ENCODE measurements around the gene FIG4. TPM values are rescaled to one million over a fixed set of nuclear protein-coding genes. Genes with fewer than 3 reads are reported as not detected.

Gene FIG4
- total and polyA plus RNA-seq, 12 donors, result 9.2 to 25.4 (median 17.8) TPM

- DNase-seq, result no peak
- intact Hi-C loops (cut with DNase I), result no loop called here
- H3K4me3 ChIP-seq, result no peak overlapping the region
- H3K4me1 ChIP-seq (replicated peaks in 1 of 2), result no peaks in the 10 kb centered on the region
- 76 to 84% (median 80%) methylated on average over 2 of the region's 2 CpGs for WGBS, 4 donors
- no peak overlapping the region for H3K27ac ChIP-seq
- H3K36me3 ChIP-seq (replicated peaks in 1 of 2), result no peaks in the 10 kb centered on the region
- H3K27me3 ChIP-seq, result no peaks in the 10 kb centered on the region
- TF ChIP-seq POLR2A (IDR thresholded peaks at IDR 0.05) (no peak), CTCF (IDR thresholded peaks at IDR 0.05) (no peak)
- H3K9me3 ChIP-seq (replicated peaks in 1 of 3), result no peaks in the 10 kb centered on the region
Measured at GRCh38 chr6:109671733-109672132, 19.4 kb upstream of the FIG4 start.

- DNase-seq, result no peak
- no peaks in the 10 kb centered on the region for H3K27me3 ChIP-seq
- H3K36me3 ChIP-seq (replicated peaks in 1 of 2), result no peaks in the 10 kb centered on the region
- TF ChIP-seq CTCF (IDR thresholded peaks at IDR 0.05), result no peak
- TF ChIP-seq POLR2A (IDR thresholded peaks at IDR 0.05), result no peak
- no peak overlapping the region for H3K4me3 ChIP-seq
- WGBS, 4 donors, result 72 to 95% (median 91%) methylated on average over 1 of the region's 1 CpG
- no peaks in the 10 kb centered on the region for H3K9me3 ChIP-seq (replicated peaks in 1 of 3)
- intact Hi-C loops (cut with DNase I), result no loop called here
- no peaks in the 10 kb centered on the region for H3K4me1 ChIP-seq (replicated peaks in 1 of 2)
- H3K27ac ChIP-seq, result no peak overlapping the region
Measured at GRCh38 chr6:109672175-109672574, 18.9 kb upstream of the FIG4 start.

DNA sequence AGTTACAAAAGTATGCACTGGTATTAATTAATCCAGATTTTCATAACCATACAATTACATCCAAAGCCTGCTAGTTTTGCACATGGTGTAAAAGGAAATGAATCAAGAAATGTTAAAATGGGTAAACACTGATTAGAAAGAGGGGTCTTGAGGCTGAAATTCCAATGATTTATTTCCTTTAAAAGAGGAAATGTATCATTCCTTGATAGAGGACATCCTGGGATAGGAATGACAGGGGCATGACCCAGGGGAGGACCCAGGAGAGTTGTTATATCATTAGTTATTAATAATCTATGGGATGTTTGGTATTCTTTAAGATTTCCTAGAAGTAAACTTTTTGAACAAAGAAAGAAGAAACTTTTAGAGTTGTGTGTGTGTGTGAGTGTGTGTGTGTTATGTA is 18.3 kb upstream of the FIG4 start:
- intact Hi-C loops (cut with DNase I), result no loop called here

DNA sequence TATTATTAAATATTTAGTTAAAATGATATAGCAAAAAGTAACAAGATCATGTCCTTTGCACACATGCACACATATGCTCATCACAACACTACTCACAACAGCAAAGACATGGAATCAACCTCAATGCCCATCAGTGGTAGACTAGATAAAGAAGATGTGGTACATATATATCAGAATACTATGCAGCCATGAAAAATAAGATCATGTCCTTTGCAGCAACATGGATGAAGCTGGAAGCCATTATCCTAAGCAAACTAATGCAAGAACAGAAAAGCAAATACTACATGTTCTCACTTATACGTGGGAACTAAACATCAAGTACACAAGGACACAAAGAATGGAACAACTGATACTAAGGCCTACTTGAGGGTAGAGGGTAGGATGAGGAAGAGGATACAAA is 14.4 kb upstream of the FIG4 start:
- Histone ChIP-seq H3K4me3 (no peak overlapping the region), H3K36me3 (replicated peaks in 1 of 2) (no peaks in the 10 kb centered on the region), H3K9me3 (replicated peaks in 1 of 3) (no peaks in the 10 kb centered on the region), H3K27me3 (no peaks in the 10 kb centered on the region), H3K4me1 (replicated peaks in 1 of 2) (no peaks in the 10 kb centered on the region), H3K27ac (no peak overlapping the region)
- DNase-seq, result no peak
- TF ChIP-seq POLR2A (IDR thresholded peaks at IDR 0.05) (no peak), CTCF (IDR thresholded peaks at IDR 0.05) (no peak)
- intact Hi-C loops (cut with DNase I), result no loop called here
- 93 to 98% (median 95%) methylated on average over 1 of the region's 1 CpG for WGBS, 4 donors

More for the DNA sequence above, 18.3 kb upstream of the FIG4 start:
- H3K9me3 ChIP-seq (replicated peaks in 1 of 3), result no peaks in the 10 kb centered on the region
- DNase-seq, result no peak
- H3K4me1 ChIP-seq (replicated peaks in 1 of 2), result no peaks in the 10 kb centered on the region
- TF ChIP-seq POLR2A (IDR thresholded peaks at IDR 0.05) (no peak), CTCF (IDR thresholded peaks at IDR 0.05) (no peak)
- H3K27me3 ChIP-seq, result no peaks in the 10 kb centered on the region
- H3K4me3 ChIP-seq, result no peak overlapping the region
- H3K36me3 ChIP-seq (replicated peaks in 1 of 2), result no peaks in the 10 kb centered on the region
- no peak overlapping the region for H3K27ac ChIP-seq
